NCI-H187 (cell line): ENCODE data around the gene YIPF6.
"Not testable (repeated sequence)": the region's sequence is repeated elsewhere in the genome, so short reads cannot be mapped to it uniquely, and the experiment has no call there.

Source experiments
- DNase-seq, 2 experiments: peaks; one replicate each; lab custom pipeline; 2025; lab: John Stamatoyannopoulos, UW

YIPF6 gene

GRCh38 chrX:68506649-68507048 is 7.8 kb downstream of the YIPF6 start:
- DNase-seq = no peak

- DNase-seq = no peak
These were observed 9.9 kb downstream of the YIPF6 start for GRCh38 chrX:68508799-68509198.

DNA sequence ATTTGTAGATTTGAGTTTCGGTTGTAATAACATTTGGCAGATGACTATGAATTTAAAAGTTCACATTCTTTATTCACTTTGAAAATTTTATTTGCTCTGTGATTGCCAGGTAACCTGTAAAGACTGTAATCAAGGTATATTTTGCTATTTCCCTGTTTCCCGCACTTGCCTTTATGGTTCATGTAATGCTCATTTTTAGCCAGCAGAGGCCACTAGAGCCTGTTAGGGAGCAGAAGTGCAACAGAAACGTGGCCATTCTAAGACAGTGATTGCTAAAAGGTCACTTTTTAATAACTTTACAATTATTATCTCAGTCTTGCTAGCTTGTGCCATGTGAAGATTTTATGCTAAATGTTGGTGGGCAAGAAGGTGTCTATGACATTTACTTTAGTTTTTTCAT is 12.4 kb downstream of the YIPF6 start:
- DNase-seq = no peak

DNA sequence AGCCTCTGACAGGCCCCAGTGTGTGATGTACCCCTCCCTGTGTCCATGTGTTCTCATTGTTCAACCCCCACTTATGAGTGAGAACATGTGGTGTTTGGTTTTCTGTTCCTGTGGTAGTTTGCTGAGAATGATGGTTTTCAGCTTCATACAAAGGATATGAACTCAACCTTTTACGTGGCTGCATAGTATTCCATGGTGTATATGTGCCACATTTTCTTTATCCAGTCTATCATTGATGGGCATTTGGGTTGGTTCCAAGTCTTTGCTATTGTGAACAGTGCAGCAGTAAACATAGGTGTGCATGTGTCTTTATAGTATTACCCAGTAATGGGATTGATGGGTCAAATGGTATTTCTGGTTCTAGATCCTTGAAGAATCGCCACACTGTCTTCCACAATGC is 25.8 kb downstream of the YIPF6 start:
- DNase-seq = not testable (repeated sequence)

GRCh38 chrX:68532831-68533533 is 34.1 kb downstream of the YIPF6 start:
- DNase-seq = no peak

- DNase-seq = no peak
These were observed 34.8 kb downstream of the YIPF6 start for GRCh38 chrX:68533656-68534055.

DNA sequence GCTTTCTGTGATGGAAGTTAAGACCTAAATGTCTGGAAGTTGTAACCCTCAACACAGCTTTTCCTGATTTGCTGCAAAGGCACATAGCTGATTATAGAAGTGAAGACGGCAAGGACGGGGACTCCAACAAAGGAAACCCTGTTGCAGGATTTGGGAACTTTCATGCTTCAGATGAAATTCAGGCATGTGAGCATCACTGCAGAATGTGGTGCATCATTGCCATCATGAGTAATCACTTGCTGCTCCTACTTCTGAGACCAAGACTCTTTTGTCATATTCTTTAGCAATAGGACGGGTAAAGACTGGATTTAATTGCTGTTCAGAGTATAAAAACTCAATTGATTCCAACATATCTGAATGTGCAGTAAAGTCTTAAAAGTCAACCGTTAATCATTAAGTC is 35.8 kb downstream of the YIPF6 start:
- no peak for DNase-seq

GRCh38 chrX:68536429-68536828 is 37.6 kb downstream of the YIPF6 start:
- DNase-seq = no peak

DNA sequence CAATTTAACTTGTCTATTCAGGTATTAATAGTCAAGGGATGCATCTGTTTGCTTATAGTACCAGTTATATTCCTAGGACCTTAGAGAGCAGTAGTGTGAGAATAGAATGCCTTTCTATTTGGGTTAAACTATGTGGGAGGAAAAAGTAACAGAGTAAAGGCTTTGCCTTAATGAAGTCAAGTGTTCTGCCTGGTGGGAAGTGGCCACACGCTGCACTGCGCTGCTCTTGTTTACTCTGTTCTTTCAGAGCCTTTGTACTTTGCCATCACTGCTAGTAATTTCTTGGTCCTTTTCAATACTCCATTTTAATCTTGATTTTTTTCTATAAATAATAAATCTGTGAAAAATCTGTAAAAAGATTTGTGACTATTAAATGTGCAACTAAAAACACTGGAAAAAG is 38.0 kb downstream of the YIPF6 start:
- DNase-seq = no peak

GRCh38 chrX:68550193-68550592 is 51.3 kb downstream of the YIPF6 start:
- no peak for DNase-seq

GRCh38 chrX:68556036-68556435 is 57.2 kb downstream of the YIPF6 start:
- DNase-seq = no peak

GRCh38 chrX:68557126-68557525 is 58.3 kb downstream of the YIPF6 start:
- not testable (repeated sequence) for DNase-seq

GRCh38 chrX:68559905-68560304 is 61.1 kb downstream of the YIPF6 start:
- not testable (repeated sequence) for DNase-seq

- DNase-seq = no peak
These were observed 69.3 kb downstream of the YIPF6 start for GRCh38 chrX:68568136-68568535.

DNA sequence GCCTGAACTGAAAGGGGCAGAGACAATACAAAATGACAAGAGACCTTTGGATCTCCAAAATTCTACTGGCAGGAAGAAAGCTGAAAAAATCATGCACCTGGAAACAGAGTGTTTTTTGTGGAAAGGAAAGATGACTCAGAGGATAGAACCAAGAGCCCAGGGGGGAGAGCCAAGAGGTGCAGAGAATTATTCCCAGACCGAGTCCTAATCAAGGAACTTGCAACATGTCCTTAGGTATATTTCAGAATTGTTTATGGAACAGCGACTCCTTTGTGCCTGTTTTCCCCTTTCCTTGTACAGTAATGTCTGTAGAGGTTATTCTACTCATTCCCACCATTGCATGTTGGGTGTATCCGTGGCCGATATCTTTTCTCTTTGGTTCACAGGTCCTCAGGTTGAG is 71.7 kb downstream of the YIPF6 start:
- no peak for DNase-seq

DNA sequence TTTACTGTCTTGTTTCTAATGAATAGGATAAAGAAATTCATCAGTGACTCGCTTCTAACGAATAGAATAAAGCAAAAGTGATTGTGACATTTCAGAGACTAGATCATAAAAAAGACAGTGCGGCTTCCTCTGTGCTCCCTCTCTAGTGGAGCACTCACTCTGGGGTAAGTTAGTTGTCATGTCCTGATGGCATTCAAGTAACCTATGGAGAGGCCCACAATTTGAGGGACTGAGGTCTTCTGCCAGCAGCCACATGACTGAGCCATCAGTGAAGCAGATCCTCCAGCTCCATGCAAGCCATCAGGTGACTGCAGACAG is 72.4 kb downstream of the YIPF6 start:
- DNase-seq = no peak

DNA sequence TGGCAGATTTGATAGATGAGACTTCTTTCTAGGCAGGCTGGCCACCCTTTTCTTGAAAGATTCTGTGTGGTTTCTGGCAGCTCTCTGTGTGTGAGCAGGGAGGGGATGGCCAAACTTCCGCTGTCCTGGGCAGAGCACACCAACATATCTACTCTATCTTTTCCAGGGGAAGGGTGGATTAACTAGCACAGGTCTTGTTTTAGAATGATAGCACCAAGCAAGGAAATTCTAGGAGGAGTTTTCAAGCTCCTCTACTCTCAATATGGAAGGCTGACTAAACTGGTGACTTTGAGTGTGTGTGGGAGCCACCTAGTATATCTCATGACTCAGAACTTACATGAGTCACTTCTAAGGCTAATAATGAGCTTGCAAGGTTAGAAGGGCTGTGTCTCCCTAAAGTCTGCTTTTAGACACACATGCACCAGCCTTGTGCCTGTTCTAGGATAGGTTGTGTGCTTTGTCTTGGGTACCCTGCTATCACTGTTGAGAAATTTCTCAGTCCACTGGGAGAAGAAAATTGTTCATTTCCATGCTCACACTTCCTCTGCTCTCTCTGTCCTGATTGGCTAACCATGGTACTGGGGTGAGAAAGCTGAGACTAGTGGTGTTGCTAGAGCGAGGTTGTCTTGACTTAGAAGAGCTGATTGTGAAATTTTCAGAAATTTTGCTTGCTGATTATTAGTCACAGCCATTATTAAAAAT is 72.9 kb downstream of the YIPF6 start:
- DNase-seq = no peak

- no peak for DNase-seq
These were observed 75.4 kb downstream of the YIPF6 start for GRCh38 chrX:68574240-68574639.

- DNase-seq = no peak
These were observed 81.0 kb downstream of the YIPF6 start for GRCh38 chrX:68579810-68580209.

- DNase-seq = no peak
These were observed 85.4 kb downstream of the YIPF6 start for GRCh38 chrX:68584221-68584620.
